GOT3 (cell line): ENCODE results near the gene DPYSL4.

Experiments
- DNase-seq: peaks from one replicate; lab custom pipeline; 2025; ENCODE audit warnings: mixed read lengths; lab: John Stamatoyannopoulos, UW

The DPYSL4 gene

GRCh38 chr10:132195366-132196075 is 8.8 kb downstream of the DPYSL4 start:
- DNase-seq = no peak

DNA sequence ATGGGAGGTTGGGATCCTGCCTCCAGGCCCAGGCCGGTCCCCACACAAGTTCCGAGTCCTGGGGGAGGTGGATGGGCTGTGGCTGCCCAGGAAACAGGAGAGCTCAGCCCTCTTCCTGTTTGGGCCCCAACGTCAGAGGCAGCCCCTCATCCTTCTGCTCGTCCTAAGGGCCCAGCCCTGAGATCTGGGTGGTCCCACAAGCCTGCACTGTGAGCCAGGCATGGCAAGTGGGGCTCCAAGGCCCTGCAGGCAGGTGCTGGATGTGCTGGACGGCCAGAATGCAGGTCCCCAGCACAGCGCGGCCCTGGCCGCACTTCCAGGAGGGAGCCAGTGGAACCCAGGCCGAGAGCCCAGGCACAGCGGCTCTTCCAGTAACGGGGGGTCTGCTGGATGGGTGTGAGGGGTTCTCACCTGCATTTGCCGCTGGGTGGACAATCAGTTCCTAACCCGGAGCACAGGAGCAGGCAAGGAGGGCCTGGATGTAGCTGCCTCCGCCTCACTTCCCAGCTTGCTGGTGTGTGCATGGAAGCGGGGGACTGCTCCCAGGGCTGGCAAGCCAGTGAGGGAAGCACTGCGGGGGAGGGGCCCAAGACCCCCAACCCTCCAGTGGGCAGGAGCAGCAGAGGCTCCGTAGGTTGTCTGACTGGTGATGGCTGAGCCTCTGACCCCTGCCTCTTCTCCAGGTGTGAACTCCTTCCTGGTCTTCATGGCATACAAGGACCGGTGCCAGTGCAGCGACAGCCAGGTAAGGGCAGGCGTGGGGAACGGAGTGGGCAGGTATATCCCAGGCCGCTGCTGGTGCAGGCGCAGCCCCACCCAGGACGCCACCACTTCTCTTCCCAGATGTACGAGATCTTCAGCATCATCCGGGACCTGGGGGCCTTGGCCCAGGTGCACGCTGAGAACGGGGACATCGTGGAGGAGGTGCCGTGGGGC is 9.7 kb downstream of the DPYSL4 start:
- DNase-seq = no peak

DNA sequence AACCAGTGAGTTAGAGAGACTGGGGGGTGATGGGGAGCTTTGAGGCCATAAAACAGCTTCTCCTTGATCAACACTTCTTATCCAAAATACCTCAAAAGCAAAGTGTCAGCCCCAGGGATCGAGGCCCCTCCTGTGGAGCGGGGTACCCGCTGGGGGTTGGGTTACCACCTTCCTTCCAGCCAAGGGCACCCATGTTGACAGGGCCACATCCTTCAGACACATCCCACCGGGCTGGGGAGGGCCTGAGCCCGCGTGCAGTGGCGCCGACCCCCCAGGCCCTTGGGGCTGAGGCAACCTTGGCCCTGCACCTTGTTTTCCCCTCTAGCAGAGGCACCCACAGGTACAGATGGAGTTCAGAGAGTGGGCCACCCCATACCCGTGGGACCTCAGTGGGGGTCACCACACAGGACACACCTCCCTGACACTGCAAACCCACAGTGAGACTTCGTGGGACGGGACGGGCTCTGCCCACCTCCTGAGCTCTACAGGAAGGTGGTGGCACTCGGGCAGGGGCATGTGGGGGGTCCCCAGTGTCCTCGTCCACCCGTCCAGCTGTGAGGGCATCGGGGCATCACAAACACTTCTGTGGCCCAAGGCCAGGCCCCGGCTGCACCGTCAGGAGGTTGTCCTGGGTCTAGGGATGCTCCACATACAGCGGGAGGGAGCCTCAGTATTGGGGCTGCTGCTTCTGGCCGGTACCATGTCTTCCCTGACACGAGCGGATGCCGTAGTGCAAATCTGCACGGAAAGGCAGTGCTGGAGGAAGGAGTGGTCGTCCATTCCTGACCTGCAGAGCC is 10.7 kb downstream of the DPYSL4 start:
- no peak for DNase-seq

DNA sequence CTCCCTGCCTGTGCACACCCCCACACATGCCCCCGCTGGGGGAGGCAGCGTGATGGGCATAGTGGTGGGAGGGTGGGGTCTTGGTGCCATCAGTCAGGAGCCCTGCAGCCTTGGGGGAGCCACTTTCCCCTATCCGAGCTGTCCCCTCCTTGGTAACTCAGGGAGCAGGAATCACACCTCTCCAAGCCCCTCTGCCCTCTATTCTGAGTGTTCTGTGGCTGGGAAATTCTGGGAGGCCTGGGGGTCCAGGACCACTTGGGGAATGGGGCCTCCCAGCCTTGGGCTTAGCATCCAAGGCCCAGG is 11.3 kb downstream of the DPYSL4 start:
- DNase-seq = no peak

DNA sequence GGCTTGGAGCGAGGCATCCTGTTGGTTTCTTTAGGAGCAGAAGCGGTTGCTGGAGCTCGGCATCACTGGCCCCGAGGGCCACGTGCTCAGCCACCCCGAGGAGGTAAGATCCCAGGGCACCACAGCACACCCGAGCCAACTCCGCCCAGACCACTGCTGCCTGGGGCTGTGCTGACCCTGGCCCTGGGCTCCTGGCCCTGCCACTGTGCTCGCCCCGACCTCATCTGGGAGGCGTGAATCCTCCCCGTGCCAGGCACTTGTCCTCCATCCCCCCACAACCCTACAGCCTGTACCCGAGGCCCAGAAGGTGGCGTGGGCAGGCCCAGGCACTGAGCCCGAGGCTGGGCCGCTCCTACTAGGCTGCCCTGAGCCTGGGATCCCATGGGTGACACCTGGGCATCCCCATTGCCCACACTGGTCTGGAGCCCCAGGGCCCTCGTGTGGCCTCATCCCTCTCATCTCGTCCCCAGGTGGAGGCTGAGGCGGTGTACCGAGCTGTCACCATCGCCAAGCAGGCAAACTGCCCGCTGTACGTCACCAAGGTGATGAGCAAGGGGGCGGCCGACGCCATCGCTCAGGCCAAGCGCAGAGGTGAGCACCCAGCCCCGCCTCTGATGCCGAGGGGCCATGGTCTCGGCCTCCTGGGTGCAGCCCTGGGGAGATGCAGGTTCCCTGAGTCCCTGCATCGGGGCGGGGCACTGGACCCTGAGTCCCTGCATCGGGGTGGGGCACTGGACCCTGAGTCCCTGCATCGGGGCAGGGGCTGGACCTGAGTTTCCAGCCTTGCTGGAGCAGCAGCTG is 11.8 kb downstream of the DPYSL4 start:
- no peak for DNase-seq

DNA sequence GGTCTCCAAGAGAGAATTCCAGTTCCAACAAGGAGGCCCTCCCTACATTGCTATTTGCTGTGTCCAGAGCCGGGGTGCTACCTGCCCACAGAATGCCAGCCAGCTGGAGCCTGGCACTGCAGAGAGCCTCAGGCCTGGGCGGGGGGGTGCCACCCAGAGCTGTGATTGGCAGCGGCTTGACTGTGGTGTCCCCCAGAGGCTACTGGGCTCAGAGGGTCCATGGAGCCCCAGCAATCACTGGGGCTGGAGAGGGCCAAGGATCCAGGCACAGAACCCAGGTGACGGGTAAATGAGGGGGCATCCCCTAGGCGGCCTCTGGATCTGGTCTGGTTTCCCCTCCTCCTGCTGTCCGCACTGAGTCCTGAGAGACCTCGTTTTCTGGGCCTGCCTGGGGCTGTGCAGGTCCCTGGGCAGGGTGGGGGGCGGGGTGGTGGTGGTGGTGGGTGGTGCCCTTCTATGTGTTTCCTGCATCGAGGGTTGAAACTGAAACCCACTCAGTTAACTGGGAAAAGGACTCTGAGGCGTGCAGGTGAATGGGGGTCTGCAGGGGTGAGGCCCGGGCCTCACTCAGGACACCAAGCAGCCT is 12.6 kb downstream of the DPYSL4 start:
- DNase-seq = no peak

DNA sequence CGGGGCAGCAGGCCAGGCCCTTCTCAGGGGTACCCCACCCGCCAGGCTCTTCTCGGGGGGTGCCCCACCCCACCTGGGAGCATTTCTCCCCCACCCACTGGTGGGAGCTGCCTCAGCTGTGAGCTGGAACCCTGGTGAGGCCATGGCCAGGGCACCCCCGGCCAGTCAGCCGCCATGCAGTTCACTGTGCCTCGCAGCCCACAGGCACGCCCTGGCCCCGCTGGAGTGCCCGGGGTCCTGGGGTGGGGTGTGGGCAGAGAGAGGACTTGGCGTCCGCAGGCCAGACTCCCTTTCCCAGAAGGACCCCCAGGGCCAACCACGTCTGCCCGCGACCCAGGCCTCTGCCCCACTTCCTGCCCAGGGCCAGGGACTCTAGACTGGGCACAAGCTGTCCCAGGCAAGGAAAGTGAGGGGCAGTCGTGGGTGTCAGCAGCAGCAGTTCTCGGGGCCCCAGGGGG is 13.1 kb downstream of the DPYSL4 start:
- no peak for DNase-seq

GRCh38 chr10:132200344-132201110 is 13.8 kb downstream of the DPYSL4 start:
- DNase-seq = no peak

DNA sequence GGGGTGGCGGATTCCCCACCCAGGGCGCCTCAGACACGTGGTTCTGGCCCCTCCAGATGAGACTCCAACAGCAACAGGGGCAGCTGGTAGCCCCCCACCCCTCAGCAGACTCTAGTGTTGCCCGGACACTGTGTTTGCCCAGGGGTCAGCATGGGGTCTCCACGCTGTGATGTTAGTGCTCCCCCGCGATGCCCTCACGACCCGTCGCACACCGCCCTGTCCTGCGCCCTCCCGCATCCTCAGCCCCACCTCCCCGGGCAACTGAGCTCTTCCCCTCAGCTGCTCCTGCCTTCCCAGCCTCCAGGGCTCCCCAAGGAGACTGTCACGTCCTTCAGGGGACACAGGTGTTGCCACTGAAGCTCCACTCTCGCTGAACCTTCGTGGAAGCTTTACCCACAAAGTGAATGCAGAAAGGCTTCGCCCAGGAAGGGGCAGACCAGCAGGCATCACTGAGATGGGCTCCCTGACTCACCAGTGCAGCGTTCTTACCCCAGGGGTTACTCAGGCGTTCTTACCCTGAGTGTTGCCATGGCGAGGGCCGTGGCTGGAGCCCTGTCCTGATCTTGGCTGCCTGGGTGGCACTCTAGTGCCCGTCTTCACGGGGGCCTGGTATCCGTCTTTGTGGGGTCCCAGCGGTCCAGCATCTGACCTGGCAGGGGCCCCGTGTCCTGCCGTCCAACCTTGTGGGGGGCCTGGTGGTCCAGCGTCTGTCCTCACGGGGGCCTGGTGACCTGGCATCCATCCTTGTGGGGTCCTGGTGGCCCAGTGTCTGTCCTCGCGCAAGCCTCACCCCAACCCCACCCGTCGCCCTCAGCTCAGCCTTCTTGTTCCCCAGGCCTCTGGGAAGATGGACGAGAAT is 14.6 kb downstream of the DPYSL4 start:
- no peak for DNase-seq

GRCh38 chr10:132202070-132202970 is 15.6 kb downstream of the DPYSL4 start:
- DNase-seq = no peak

GRCh38 chr10:132203256-132204077 is 16.7 kb downstream of the DPYSL4 start:
- no peak for DNase-seq

- no peak for DNase-seq
Measured at GRCh38 chr10:132204078-132204780, 17.5 kb downstream of the DPYSL4 start.

GRCh38 chr10:132204781-132205473 is 18.2 kb downstream of the DPYSL4 start:
- no peak for DNase-seq

DNA sequence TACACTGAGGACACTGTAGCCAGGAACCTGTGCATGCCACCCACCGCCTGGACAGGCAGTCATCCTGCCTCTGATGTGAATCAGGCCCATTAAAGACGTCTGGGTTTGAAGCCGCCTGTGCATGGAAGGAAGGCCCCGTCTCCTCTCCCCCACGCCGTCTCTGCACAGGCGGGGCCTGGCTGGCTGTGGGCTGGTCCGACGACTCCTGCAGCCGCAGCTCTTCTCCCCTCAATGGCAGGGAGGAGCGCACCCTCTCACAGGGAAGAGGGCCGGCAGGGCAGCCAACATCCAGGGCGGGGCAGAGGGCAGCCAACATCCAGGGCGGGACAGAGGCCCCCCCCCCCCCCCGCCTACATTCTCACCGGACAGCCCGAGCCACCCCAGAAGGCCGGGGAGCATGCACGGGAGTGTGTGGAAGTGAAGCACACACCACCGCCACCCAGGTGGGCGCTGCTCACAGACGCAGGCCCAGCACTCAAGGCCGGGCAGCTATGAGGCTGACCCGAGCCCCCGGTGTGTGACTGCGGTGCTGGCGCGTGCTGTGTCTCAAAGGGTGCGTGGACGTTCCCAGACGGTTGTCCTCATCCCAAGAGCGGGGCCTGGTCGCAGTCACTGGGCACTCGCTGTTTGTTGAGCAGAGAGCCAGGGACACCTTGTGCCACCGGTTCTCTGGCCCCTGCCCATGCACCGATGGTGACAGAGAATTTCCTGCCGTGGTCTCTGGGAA is 19.1 kb downstream of the DPYSL4 start:
- no peak for DNase-seq

DNA sequence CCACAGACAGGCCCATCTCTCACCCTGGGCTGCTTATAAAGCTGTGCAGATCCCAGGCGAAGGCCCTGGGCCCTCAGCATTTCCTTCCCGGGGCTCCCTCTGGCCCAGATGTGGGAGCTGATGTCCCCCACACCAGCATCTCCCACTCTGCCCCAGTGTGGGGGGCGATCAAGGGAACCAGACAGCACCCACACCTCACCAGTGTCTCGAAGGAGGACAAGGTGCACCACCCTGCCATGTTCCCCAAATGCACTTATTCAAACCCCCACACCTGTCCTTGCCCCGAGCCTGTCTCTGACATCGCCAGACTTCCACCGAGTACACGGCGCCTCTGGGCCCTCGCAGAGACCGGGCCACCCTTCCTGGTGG is 19.6 kb downstream of the DPYSL4 start:
- DNase-seq = no peak
